Measurements from ENCODE around the gene PET117. TPM values are rescaled to one million over a fixed set of nuclear protein-coding genes. Genes with fewer than 3 reads are reported as not detected.

Gene PET117
- total RNA-seq, 1 experiment from 2014 or later, result 25.0 TPM

- Histone ChIP-seq H3K23me2 (ENCODE audit: insufficient read length, low read depth, low read length, poor library complexity, severe bottlenecking) (no peaks in the 10 kb centered on the region), H3K4me2 (ENCODE audit: insufficient read depth, insufficient read length, low read length) (peak overlapping the region; percentile 78), H3K4ac (ENCODE audit: low read depth, low read length) (no peak overlapping the region), H2BK120ac (ENCODE audit: low read depth, low read length, poor library complexity, severe bottlenecking) (no peak overlapping the region), H2BK15ac (ENCODE audit: low read depth, low read length) (no peak overlapping the region), H3K79me2 (ENCODE audit: insufficient read depth, low read length) (peaks cover 17% of the 10 kb centered on the region; the same call in 1 of the 2 replicates), H3K27me3 (ENCODE audit: insufficient read depth, low read length) (no peaks in the 10 kb centered on the region), H2AFZ (ENCODE audit: low read length) (no peak overlapping the region), H3K18ac (ENCODE audit: insufficient read length, low read depth, low read length) (no peak overlapping the region), H3T11ph (ENCODE audit: low read length) (no peak overlapping the region), H3K14ac (ENCODE audit: insufficient read depth, low read length) (no peak overlapping the region), H4K8ac (replicated peaks; ENCODE audit: insufficient read length, low read depth, low read length) (no peak overlapping the region), H3K56ac (ENCODE audit: insufficient read length, low read depth, low read length) (no peak overlapping the region), H3K23ac (ENCODE audit: insufficient read length, low read depth, low read length) (no peak overlapping the region), H4K91ac (ENCODE audit: insufficient read length, low read depth, low read length) (no peak overlapping the region), H3K27ac (ENCODE audit: insufficient read length, low read depth, low read length) (no peak overlapping the region), H3K4me1 (ENCODE audit: insufficient read depth, low read length) (peaks cover 4% of the 10 kb centered on the region; the same call in 1 of the 2 replicates), H2AK5ac (ENCODE audit: insufficient read length, low read length) (no peak overlapping the region), H3K79me1 (ENCODE audit: insufficient read depth, low read depth, low read length, poor library complexity, severe bottlenecking) (no peaks in the 10 kb centered on the region), H2BK12ac (ENCODE audit: insufficient read length, low read depth, low read length) (no peak overlapping the region), H3K9me3 (ENCODE audit: control insufficient read depth, low read depth, low read length) (no peaks in the 10 kb centered on the region), H4K5ac (ENCODE audit: insufficient read length, low read depth, low read length) (no peak overlapping the region), H3K9ac (ENCODE audit: extremely low read depth, insufficient read length, low read length) (peak overlapping the region; percentile 74), H2BK5ac (ENCODE audit: insufficient read length, low read length) (no peak overlapping the region), H4K20me1 (ENCODE audit: control insufficient read depth, insufficient read depth, insufficient read length) (peaks cover 2% of the 10 kb centered on the region), H2BK20ac (ENCODE audit: low read depth, low read length, poor library complexity, severe bottlenecking) (no peak overlapping the region)
- no peak overlapping the region; a peak in 1 of 7 replicates for H3K27ac Mint-ChIP-seq
- no peaks in the 10 kb centered on the region for H3K9me3 Mint-ChIP-seq
- no peak for DNase-seq
- no CpG with 5 or more reads among the region's 15 CpGs for WGBS (ENCODE audit: extremely low coverage, insufficient read length, low lambda C conversion rate)
- no peaks in the 10 kb centered on the region; the same call in 1 of the 2 replicates for H3K27me3 Mint-ChIP-seq (ENCODE audit: low read depth)
- H3K4me3 Mint-ChIP-seq, result peak overlapping the region; percentile 86 to 93
- no peak for TF ChIP-seq CTCF (conservative IDR thresholded peaks at IDR 0.05)
- H3K36me3 Mint-ChIP-seq (ENCODE audit: insufficient read depth in 1 of 3, low read depth in 3 of 3), result peaks cover 6 to 11% (median 10%) of the 10 kb centered on the region in 3 experiments
- peaks cover 14 to 18% of the 10 kb centered on the region in 2 experiments for H3K4me1 Mint-ChIP-seq
Observed at GRCh38 chr20:18138266-18138582, 561 bp downstream of the PET117 start.
